ENCODE results near the gene CSMD2.

- TF ChIP-seq, protein P1, sequence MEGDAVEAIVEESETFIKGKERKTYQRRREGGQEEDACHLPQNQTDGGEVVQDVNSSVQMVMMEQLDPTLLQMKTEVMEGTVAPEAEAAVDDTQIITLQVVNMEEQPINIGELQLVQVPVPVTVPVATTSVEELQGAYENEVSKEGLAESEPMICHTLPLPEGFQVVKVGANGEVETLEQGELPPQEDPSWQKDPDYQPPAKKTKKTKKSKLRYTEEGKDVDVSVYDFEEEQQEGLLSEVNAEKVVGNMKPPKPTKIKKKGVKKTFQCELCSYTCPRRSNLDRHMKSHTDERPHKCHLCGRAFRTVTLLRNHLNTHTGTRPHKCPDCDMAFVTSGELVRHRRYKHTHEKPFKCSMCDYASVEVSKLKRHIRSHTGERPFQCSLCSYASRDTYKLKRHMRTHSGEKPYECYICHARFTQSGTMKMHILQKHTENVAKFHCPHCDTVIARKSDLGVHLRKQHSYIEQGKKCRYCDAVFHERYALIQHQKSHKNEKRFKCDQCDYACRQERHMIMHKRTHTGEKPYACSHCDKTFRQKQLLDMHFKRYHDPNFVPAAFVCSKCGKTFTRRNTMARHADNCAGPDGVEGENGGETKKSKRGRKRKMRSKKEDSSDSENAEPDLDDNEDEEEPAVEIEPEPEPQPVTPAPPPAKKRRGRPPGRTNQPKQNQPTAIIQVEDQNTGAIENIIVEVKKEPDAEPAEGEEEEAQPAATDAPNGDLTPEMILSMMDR (IDR thresholded peaks at IDR 0.05) = no peak
- no peak for TF ChIP-seq EZH2 (IDR thresholded peaks at IDR 0.05)
Observed at GRCh38 chr1:33762109-33762830, 402.8 kb downstream of the CSMD2 start.

All from neural progenitor cell (in vitro differentiated cells).